Uterus (tissue), 4 donors: ENCODE results near the gene LDAH. TPM values are rescaled to one million over a fixed set of nuclear protein-coding genes. Genes with fewer than 3 reads are reported as not detected.

ENCODE experiments used
- DNase-seq, 2 donors: peaks; one replicate each; pipeline ENCODE4 v3.0.0-alpha.2; 2019 to 2020
- H3K27ac ChIP-seq, 2 donors: fragments of 200-600 bp; sonication (generic); 1 replicate in 1 of 2; 2 replicates in 1 of 2; pipeline ENCODE4 v1.5.1; 2016 to 2018
- H3K27me3 ChIP-seq, 2 donors: fragments of 200-600 bp; sonication (generic); one replicate each; pipeline ENCODE4 v1.5.1; 2018 to 2019; ENCODE audit warnings: control low read depth in 1 of 2
- H3K36me3 ChIP-seq, 2 donors: fragments of 200-600 bp; sonication (generic); one replicate each; pipeline ENCODE4 v1.5.1; 2019; ENCODE audit warnings: control low read depth in 1 of 2
- H3K4me1 ChIP-seq, 2 donors: fragments of 200-600 bp; sonication (generic); one replicate each; pipeline ENCODE4 v1.5.1; 2018 to 2019; ENCODE audit warnings: control low read depth in 1 of 2
- H3K4me3 ChIP-seq, 2 donors: fragments of 200-600 bp; sonication (generic); 1 replicate in 1 of 2; 2 replicates in 1 of 2; pipeline ENCODE4 v1.5.1; 2018 to 2019; ENCODE audit warnings: mild to moderate bottlenecking in 1 of 2
- H3K9me3 ChIP-seq, 2 donors: fragments of 200-600 bp; sonication (generic); one replicate each; pipeline ENCODE4 v1.5.1; 2019; ENCODE audit warnings: control low read depth in 1 of 2
- POLR2A ChIP-seq, 2 donors: fragments of 450-650 bp; IDR thresholded peaks; one replicate each; pipeline ENCODE4 v1.6.1; 2016; ENCODE audit warnings: antibody characterized with exemption in 2 of 2, mild to moderate bottlenecking in 1 of 2, moderate library complexity in 1 of 2
- intact Hi-C: fragments of 100-400 bp; cut with DNase I; formaldehyde crosslinking; loops from one replicate; pipeline ENCODE4 v1.15.1; 2023; ENCODE audit warnings: low total_unique reads
- total RNA-seq, 4 donors: library from RNA; depleted of rRNA in 3 of 4; stranded (reverse); fragments of >200 nt in 3 of 4; gene quantifications; one replicate each; pipeline versions ENCODE4 v1.1.0 to v1.2.4, GENCODE V29; 2014 to 2023
- TF ChIP-seq, protein P1 (sequence below), 4 experiments: fragments of 200-600 bp in 2 of 4; fragments of 450-650 bp in 2 of 4; sonication (generic) in 2 of 4; IDR thresholded peaks; one replicate each; pipeline ENCODE4 v1.5.1; 2016 to 2019; ENCODE audit warnings: antibody characterized with exemption in 4 of 4, mild to moderate bottlenecking in 2 of 4, moderate library complexity in 1 of 4
- donor health status: DM: yes; HTN: yes; CAD: no.

LDAH gene
- total RNA-seq, 4 donors from 2014 or later: 9.7 to 62.4 (median 19.9) TPM

DNA sequence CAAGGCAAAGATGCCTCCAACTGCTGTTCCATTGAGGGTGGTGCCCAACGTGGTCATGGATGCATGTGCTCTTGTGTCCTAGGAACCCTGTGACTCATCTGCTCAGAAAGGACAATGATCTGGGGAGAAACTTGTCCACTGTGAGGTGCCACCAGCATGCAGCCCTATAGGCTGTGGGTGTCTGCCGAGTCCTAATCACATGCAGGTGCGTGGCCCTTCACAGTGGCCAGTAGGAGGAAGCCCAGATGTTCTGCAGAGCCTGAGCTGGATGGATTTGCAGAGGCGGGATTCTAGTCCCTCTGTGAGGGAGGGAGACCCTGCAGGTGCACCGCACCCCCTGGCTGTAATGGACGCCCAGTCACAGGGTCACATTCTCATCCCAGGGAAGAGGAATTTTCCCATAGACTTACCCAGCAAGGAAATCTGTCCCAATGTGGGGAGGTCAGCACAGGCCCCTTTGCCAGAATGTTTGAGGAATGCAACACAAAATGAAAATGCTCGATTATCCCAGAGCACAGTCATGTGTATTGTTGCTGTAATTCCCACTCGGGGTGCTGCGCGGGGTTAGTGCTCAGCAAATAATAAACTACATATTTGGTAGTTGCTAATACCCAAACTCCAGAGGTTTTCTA lies 142.0 kb downstream of the LDAH start:
- intact Hi-C loops: no loop called here
- no peak for DNase-seq
- TF ChIP-seq, protein P1, sequence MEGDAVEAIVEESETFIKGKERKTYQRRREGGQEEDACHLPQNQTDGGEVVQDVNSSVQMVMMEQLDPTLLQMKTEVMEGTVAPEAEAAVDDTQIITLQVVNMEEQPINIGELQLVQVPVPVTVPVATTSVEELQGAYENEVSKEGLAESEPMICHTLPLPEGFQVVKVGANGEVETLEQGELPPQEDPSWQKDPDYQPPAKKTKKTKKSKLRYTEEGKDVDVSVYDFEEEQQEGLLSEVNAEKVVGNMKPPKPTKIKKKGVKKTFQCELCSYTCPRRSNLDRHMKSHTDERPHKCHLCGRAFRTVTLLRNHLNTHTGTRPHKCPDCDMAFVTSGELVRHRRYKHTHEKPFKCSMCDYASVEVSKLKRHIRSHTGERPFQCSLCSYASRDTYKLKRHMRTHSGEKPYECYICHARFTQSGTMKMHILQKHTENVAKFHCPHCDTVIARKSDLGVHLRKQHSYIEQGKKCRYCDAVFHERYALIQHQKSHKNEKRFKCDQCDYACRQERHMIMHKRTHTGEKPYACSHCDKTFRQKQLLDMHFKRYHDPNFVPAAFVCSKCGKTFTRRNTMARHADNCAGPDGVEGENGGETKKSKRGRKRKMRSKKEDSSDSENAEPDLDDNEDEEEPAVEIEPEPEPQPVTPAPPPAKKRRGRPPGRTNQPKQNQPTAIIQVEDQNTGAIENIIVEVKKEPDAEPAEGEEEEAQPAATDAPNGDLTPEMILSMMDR (IDR thresholded peaks at IDR 0.05): no peak
- no peak for TF ChIP-seq POLR2A (IDR thresholded peaks at IDR 0.05)
- H3K4me3 ChIP-seq: no peak overlapping the region
- no peaks in the 10 kb centered on the region for H3K36me3 ChIP-seq
- H3K4me1 ChIP-seq: peaks cover 0 to 1% of the 10 kb centered on the region in 2 donors
- no peak overlapping the region for H3K27ac ChIP-seq
- no peaks in the 10 kb centered on the region for H3K27me3 ChIP-seq
- no peaks in the 10 kb centered on the region for H3K9me3 ChIP-seq

DNA sequence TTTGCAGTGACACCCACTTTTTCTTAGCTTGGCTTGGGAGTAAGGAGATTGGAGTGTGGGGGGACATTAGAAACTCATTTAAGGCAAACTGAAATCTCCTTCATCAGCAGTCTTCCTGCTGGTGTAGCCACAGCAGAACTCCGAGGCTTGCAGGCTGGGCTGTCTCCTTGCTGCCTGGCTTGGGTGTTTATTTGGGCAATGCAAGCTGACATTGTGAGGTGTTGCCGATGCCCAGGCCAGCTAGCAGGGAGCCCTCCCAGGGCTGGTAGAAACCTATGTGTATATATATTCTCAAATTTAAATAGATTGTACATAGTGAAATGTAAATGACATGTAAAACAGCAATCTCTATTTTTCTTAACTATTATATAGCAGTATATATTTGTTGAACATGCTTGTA lies 144.1 kb downstream of the LDAH start:
- intact Hi-C loops: no loop called here
- Histone ChIP-seq H3K27ac (no peak overlapping the region), H3K4me3 (no peak overlapping the region)

DNA sequence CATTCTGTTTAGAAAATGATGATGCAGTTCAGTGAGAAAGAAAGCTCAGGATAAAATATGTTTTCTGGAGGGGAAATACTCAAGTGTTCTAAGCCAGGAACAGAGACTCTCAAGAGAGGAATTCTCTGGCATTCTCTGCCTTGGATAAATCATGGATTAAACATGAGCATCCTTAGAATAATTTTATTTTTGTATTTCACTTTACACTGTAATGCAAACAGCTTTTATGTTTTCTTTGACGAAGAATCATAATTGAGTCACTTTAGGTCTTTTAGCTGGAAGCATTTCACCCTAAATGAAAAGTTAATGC lies 144.9 kb downstream of the LDAH start:
- Histone ChIP-seq H3K27ac (no peak overlapping the region), H3K27me3 (no peaks in the 10 kb centered on the region), H3K4me3 (no peak overlapping the region), H3K4me1 (peaks cover 4 to 11% of the 10 kb centered on the region in 2 donors), H3K9me3 (no peaks in the 10 kb centered on the region), H3K36me3 (no peaks in the 10 kb centered on the region)
- no peak for TF ChIP-seq POLR2A (IDR thresholded peaks at IDR 0.05)
- TF ChIP-seq, protein P1 (IDR thresholded peaks at IDR 0.05): no peak
- intact Hi-C loops: no loop called here
- DNase-seq: no peak

More for the DNA sequence above, 144.1 kb downstream of the LDAH start:
- no peaks in the 10 kb centered on the region for H3K27me3 ChIP-seq
- DNase-seq: no peak
- H3K4me1 ChIP-seq: peaks cover 4 to 11% of the 10 kb centered on the region in 2 donors
- no peaks in the 10 kb centered on the region for H3K36me3 ChIP-seq
- TF ChIP-seq POLR2A (IDR thresholded peaks at IDR 0.05): no peak
- TF ChIP-seq, protein P1 (IDR thresholded peaks at IDR 0.05): no peak
- H3K9me3 ChIP-seq: no peaks in the 10 kb centered on the region

DNA sequence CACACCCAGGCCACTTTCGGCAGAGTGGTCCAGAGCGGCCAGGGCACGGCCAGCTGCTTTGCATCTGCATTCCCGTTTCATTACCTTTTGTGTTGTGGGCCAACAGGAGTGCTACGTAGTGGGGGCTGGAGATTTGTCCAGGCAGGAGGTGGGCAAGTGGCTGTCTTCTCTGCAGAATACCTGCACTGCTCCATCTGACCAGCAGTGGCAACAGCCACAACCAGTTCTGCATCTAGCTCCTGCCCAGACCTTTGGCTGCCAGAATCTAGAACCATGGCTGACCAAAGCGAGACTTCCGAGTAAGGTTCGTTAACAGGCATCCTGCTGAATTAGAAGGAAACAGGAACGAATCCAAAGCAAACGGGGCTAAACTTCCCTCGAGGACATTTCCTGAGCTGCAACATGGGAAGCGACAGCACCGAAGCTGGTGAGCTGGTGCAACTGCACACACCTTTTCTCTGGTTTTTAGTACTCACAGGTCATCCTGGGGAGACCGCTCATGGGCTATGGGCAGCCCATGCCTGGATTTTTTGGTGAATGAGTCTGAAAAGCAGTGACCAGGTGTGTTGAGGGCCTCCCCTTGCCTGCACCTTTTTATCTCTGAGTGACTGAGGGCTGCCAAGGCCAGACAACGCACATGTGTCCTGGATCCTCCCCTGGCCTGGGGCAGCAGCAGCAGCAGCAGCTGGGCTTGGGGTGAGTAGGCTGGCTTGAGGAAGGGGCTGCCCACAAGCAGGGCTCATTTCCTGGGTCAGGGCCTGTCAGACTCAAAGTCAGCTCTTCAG lies 145.4 kb downstream of the LDAH start:
- peaks cover 4 to 11% of the 10 kb centered on the region in 2 donors for H3K4me1 ChIP-seq
- DNase-seq: no peak
- H3K27me3 ChIP-seq: no peaks in the 10 kb centered on the region
- H3K27ac ChIP-seq: no peak overlapping the region
- intact Hi-C loops: no loop called here
- TF ChIP-seq, protein P1 (IDR thresholded peaks at IDR 0.05): no peak
- no peak for TF ChIP-seq POLR2A (IDR thresholded peaks at IDR 0.05)
- no peaks in the 10 kb centered on the region for H3K36me3 ChIP-seq
- no peaks in the 10 kb centered on the region for H3K9me3 ChIP-seq
- H3K4me3 ChIP-seq: no peak overlapping the region
